Measurements from ENCODE around the gene SLC35B4. TPM values are rescaled to one million over a fixed set of nuclear protein-coding genes. Genes with fewer than 3 reads are reported as not detected.

The SLC35B4 gene
- total RNA-seq, 1 donor from 2014 or later: 25.9 TPM

DNA sequence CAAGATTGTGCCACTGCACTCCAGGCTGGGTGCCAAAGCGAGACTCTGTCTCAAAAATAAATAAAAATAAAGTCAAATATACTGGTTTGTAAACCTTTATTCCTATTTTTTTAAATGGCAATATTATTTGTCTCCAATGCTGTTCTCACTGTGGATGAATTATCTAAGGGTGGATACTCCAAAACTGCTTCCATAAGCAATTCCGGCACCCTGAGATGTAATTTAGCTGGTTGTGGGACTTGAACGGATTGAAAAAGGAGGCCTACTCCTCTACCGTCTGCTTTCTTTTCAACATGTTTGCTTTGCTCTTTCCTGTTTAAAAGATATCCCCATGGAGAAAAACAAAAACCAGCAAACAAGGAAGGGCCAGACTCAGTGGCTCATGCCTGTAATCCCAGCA, 54.4 kb downstream of the SLC35B4 start:
- H3K4me3 Mint-ChIP-seq: no peak overlapping the region
- no peaks in the 10 kb centered on the region for H3K4me1 Mint-ChIP-seq (ENCODE audit: unreplicated experiment)
- peaks cover 14% of the 10 kb centered on the region for H3K9me3 Mint-ChIP-seq
- H3K36me3 Mint-ChIP-seq: no peaks in the 10 kb centered on the region
- H3K27ac Mint-ChIP-seq: no peak overlapping the region
- no peak for DNase-seq (ENCODE audit: extremely low spot score, unreplicated experiment)
- TF ChIP-seq, protein P1, sequence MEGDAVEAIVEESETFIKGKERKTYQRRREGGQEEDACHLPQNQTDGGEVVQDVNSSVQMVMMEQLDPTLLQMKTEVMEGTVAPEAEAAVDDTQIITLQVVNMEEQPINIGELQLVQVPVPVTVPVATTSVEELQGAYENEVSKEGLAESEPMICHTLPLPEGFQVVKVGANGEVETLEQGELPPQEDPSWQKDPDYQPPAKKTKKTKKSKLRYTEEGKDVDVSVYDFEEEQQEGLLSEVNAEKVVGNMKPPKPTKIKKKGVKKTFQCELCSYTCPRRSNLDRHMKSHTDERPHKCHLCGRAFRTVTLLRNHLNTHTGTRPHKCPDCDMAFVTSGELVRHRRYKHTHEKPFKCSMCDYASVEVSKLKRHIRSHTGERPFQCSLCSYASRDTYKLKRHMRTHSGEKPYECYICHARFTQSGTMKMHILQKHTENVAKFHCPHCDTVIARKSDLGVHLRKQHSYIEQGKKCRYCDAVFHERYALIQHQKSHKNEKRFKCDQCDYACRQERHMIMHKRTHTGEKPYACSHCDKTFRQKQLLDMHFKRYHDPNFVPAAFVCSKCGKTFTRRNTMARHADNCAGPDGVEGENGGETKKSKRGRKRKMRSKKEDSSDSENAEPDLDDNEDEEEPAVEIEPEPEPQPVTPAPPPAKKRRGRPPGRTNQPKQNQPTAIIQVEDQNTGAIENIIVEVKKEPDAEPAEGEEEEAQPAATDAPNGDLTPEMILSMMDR (conservative IDR thresholded peaks at IDR 0.05): no peak
- no peaks in the 10 kb centered on the region for H3K27me3 Mint-ChIP-seq

DNA sequence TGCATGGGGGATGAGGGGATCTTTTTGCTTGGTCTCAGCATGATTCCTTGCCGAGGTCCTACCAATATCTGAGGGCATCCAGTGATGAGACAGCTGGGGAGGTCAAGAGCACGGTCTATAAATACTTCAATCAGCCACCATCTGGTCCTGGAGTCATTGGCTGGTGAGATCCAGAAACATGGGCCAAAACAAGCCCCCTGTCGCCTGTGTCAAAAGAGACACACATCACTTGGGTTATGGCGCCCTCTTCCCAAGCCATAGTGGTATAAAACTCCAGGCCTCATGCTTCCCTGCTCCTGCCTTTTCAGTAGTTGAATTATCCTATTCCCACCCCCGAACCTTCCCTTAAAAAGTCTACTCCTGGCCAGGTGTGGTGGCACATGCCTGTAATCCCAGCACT, 60.9 kb downstream of the SLC35B4 start:
- Mint-ChIP-seq H3K4me1 (ENCODE audit: unreplicated experiment) (no peaks in the 10 kb centered on the region), H3K36me3 (no peaks in the 10 kb centered on the region), H3K9me3 (peaks cover 12% of the 10 kb centered on the region), H3K4me3 (no peak overlapping the region), H3K27ac (no peak overlapping the region), H3K27me3 (no peaks in the 10 kb centered on the region)
- TF ChIP-seq, protein P1 (conservative IDR thresholded peaks at IDR 0.05): no peak
- no peak for DNase-seq (ENCODE audit: extremely low spot score, unreplicated experiment)

DNA sequence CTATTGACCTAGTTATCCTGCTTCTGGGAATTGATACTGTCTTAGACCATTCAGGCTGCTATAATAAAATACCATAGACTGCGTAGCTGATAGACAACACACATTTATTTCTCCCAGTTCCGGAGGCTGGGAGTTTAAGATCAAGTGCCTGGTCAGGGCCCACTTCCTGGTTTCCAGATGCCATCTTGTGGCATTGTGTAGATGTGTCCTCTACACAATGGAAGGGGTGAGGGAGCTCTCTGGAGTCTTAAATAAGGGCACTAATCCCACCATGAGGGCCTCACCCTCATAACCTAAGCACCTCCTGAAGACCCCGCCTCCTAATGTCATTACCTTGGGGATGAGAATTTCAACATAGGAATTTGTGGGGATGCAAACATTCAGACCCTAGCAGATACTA, 62.4 kb downstream of the SLC35B4 start:
- H3K27ac Mint-ChIP-seq: no peak overlapping the region
- no peaks in the 10 kb centered on the region for H3K36me3 Mint-ChIP-seq
- DNase-seq (ENCODE audit: extremely low spot score, unreplicated experiment): no peak
- H3K9me3 Mint-ChIP-seq: peaks cover 10% of the 10 kb centered on the region
- no peak overlapping the region for H3K4me3 Mint-ChIP-seq
- H3K4me1 Mint-ChIP-seq (ENCODE audit: unreplicated experiment): no peaks in the 10 kb centered on the region
- H3K27me3 Mint-ChIP-seq: no peaks in the 10 kb centered on the region
- TF ChIP-seq, protein P1 (conservative IDR thresholded peaks at IDR 0.05): no peak

DNA sequence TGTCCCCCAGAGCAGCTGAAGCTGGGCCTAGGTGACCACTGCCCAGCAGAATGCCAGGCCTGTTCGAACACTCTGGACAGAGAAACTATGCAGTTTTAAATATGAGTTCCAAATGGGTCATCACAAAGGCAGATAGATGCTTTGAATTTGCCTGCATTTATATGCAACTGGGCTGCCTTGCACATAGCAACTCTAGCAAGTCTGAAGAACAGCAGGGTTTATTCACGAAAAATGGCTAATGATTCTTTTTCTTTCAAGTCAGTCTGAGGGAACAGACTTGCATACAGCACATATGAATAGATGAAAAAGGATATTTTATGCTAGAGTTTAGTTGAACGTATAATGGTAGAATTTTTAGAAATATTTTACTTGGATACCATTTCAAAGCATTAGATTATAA, 68.5 kb downstream of the SLC35B4 start:
- Mint-ChIP-seq H3K9me3 (peaks cover 4% of the 10 kb centered on the region), H3K4me1 (ENCODE audit: unreplicated experiment) (peaks cover 4% of the 10 kb centered on the region), H3K4me3 (no peak overlapping the region), H3K27me3 (no peaks in the 10 kb centered on the region), H3K27ac (no peak overlapping the region), H3K36me3 (no peaks in the 10 kb centered on the region)
- TF ChIP-seq, protein P1 (conservative IDR thresholded peaks at IDR 0.05): no peak
- no peak for DNase-seq (ENCODE audit: extremely low spot score, unreplicated experiment)

DNA sequence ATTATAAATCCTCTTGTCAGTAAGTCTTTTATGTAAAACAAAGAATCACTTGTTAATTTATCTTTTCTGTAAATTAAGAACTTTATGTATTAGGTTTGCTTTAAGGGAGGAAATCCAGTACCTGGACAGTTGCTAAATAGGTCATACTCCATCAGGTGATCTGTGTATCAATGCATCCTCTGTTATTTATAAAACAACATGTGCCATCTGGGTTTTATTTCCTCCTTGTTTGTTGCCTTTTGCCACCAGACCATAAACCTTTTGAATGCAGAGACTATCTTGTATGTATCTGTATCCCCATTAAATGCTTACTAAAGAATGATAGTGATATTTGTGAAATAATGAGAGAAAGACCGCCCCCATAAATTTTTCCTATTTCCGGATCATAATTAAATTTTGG, 70.0 kb downstream of the SLC35B4 start:
- DNase-seq (ENCODE audit: extremely low spot score, unreplicated experiment): no peak
- Mint-ChIP-seq H3K27me3 (no peaks in the 10 kb centered on the region), H3K27ac (no peak overlapping the region), H3K4me3 (no peak overlapping the region), H3K36me3 (no peaks in the 10 kb centered on the region), H3K4me1 (ENCODE audit: unreplicated experiment) (peaks cover 4% of the 10 kb centered on the region), H3K9me3 (no peaks in the 10 kb centered on the region)
- TF ChIP-seq, protein P1 (conservative IDR thresholded peaks at IDR 0.05): no peak

DNA sequence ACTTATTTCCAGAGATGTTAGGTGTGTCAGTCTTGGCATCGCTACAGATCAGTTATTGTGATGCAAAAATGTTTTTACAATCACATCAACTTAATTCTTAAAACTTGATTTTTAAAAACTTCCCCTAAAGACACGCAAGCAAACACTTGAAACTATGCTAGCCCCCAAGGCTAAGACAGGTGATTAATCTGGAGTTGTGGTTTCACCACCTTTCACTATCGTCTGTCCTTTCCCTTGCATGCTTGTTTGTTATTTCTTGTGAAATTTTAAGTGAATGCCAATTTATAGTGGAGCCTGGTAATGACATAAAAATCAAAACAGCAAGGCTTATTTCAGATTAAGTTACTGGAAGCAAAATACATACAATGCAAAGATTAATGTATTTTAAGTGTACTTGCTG, 70.4 kb downstream of the SLC35B4 start:
- Mint-ChIP-seq H3K27me3 (no peaks in the 10 kb centered on the region), H3K36me3 (no peaks in the 10 kb centered on the region), H3K27ac (no peak overlapping the region), H3K4me1 (ENCODE audit: unreplicated experiment) (peaks cover 4% of the 10 kb centered on the region), H3K4me3 (no peak overlapping the region), H3K9me3 (no peaks in the 10 kb centered on the region)
- no peak for DNase-seq (ENCODE audit: extremely low spot score, unreplicated experiment)
- TF ChIP-seq, protein P1 (conservative IDR thresholded peaks at IDR 0.05): no peak
